Spinal cord (tissue), 10 donors: ENCODE data around the gene AJM1. TPM values are rescaled to one million over a fixed set of nuclear protein-coding genes. Genes with fewer than 3 reads are reported as not detected.

ENCODE experiments used
- DNase-seq, 6 donors: peaks; one replicate each; pipeline versions ENCODE4 v3.0.0 to v3.0.0-alpha.2; 2013 to 2015; ENCODE audit warnings: low spot score in 6 of 6, low read depth in 4 of 6
- H3K27ac ChIP-seq: one replicate; pipeline ENCODE4 v1.5.1; 2013; ENCODE audit warnings: low read depth, low read length, control low read depth
- H3K27me3 ChIP-seq: one replicate; pipeline ENCODE4 v1.6.1; 2013; ENCODE audit warnings: low read length; ENCODE audit not compliant: control insufficient read depth, insufficient read depth
- H3K36me3 ChIP-seq: one replicate; pipeline ENCODE4 v1.6.1; 2013; ENCODE audit warnings: low read length; ENCODE audit not compliant: control insufficient read depth, insufficient read depth
- H3K4me1 ChIP-seq: one replicate; pipeline ENCODE4 v1.6.1; 2013; ENCODE audit warnings: low read length; ENCODE audit not compliant: control insufficient read depth, insufficient read depth
- H3K4me3 ChIP-seq: one replicate; pipeline ENCODE4 v1.5.1; 2013; ENCODE audit warnings: low read depth, low read length, control low read depth
- H3K9me3 ChIP-seq: one replicate; pipeline ENCODE4 v1.6.1; 2013; ENCODE audit warnings: low read length; ENCODE audit not compliant: control insufficient read depth, insufficient read depth
- WGBS: methylation state at CpG from one replicate; pipeline ENCODE4 v1.1.5; 2013; ENCODE audit warnings: missing lambda C conversion rate; ENCODE audit not compliant: insufficient coverage; 5-methylcytosine and 5-hydroxymethylcytosine counted together
- polyA plus RNA-seq, 2 donors: library from polyadenylated mRNA; unstranded; fragments of 120-200 nt; gene quantifications; one replicate each; pipeline ENCODE4 v1.2.1, GENCODE V29; 2013; ENCODE audit not compliant: insufficient read length in 2 of 2
- small RNA-seq: library from RNA; depleted of rRNA; stranded (forward); fragments of <200 nt; gene quantifications from one replicate; pipeline ENCODE3, GENCODE V24; 2014; ENCODE audit warnings: low replicate concordance
- total RNA-seq, 2 donors: library from RNA; depleted of rRNA in 1 of 2; stranded (reverse); fragments of 120-200 nt in 1 of 2; fragments of >200 nt in 1 of 2; gene quantifications; one replicate each; pipeline versions ENCODE4 v1.2.3 to v1.2.4, GENCODE V29; 2013 to 2014
- donor health status: healthy.

The AJM1 gene
- total and polyA plus RNA-seq, 4 donors = 1.2 to 20.5 (median 10.7) TPM

- H3K9me3 ChIP-seq = no peaks in the 10 kb centered on the region
- H3K27ac ChIP-seq = peak within 1 kb of the TSS; percentile 10
- peak within 1 kb of the TSS; percentile 66 for H3K4me3 ChIP-seq
- H3K4me1 ChIP-seq = peaks cover 31% of the 10 kb centered on the region
- no peaks in the 10 kb centered on the region for H3K27me3 ChIP-seq
- WGBS = under 1% methylated on average over 88 of the region's 88 CpGs
- peak; percentile 92 to 100 (median 97) for DNase-seq
- H3K36me3 ChIP-seq = peaks cover 15% of the 10 kb centered on the region
These were observed 43.8 kb downstream of the AJM1 start, which contains the start of gene TRAF2 for GRCh38 chr9:136885950-136886578. TSS of gene TRAF2 (plus strand) at chr9:136886516. CDS start at chr9:136898741, 12,225 bp downstream.

DNA sequence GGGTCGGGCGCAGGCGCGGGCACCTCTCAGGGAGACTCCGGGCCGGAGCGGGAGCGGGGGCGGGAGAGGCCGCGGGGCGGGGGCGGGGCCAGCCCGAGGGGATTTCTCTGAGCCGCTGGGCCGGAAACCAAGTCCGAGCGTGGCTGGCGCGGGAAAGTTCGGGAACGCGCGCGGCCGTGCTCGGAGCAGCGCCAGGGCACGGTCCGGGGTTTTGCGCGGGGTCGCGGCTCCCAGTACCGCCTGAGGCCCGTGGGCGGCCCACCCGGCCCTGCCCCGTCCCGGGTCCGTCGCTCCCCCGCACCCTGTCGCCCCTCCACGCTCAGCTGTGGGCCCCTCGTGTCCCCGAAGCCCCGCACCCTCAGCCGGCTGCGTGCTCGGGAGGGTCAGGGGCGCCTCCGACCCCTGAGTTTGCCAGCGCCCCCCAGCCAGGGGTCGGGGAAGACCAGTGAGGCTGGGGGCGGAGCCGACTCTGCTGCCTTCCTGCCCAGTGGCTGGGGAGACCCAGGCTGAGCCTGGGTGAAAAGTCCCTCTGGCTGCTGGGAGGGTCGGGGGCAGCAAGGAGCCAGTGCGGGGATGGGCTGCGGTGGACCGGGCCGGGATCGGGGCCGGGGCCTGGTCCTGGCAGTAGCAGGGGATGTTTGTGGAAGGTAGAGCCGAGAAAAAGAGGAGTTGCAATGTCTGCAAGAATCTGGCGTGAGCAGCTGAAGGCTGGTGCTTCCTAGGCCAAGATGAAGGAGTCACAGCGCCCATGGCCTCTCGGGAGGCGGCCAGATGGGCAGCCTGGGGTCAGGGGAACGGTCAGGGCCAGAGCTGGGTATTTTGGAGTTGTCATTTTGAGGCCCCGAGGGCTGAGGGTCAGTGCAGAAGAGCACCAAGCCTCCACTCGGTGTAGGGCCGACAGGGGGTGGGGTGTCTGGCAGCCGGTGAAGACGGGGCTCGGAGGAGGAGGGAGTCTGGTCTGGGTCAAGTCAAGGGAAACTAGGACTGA, 44.6 kb downstream of the AJM1 start:
- no peaks in the 10 kb centered on the region for H3K27me3 ChIP-seq
- peaks cover 23% of the 10 kb centered on the region for H3K36me3 ChIP-seq
- under 1% methylated on average over 76 of the region's 76 CpGs for WGBS
- peak overlapping the region; percentile 10 for H3K27ac ChIP-seq
- H3K4me1 ChIP-seq = peaks cover 27% of the 10 kb centered on the region
- DNase-seq = peak in 3 of 6 donors; percentile 2 to 37 (median 3)
- H3K9me3 ChIP-seq = no peaks in the 10 kb centered on the region
- H3K4me3 ChIP-seq = peak overlapping the region; percentile 64

DNA sequence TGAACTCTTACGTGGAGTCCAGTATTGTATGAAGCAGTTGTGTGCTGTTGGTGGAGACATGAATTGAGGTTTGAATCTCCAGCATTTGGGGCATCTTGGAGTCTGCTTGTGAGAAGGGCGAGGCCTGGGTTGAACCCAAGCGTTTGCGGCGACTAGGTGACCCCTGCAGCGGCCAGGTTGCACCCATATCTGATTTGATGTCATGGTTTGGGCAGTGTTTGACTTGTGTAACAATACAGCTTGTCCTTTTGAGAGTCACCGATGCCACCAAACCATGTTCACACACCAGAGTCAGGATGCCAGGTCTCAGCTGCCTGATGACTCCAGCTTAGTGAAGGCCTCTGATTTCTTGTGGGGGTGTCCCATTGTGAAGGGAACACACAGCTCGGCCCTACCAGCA, 46.2 kb downstream of the AJM1 start:
- no peak for DNase-seq
- peaks cover 21% of the 10 kb centered on the region for H3K4me1 ChIP-seq
- H3K27ac ChIP-seq = no peak overlapping the region
- H3K4me3 ChIP-seq = no peak overlapping the region
- no peaks in the 10 kb centered on the region for H3K9me3 ChIP-seq
- WGBS = 91% methylated on average over 6 of the region's 8 CpGs
- H3K36me3 ChIP-seq = peaks cover 25% of the 10 kb centered on the region
- no peaks in the 10 kb centered on the region for H3K27me3 ChIP-seq

DNA sequence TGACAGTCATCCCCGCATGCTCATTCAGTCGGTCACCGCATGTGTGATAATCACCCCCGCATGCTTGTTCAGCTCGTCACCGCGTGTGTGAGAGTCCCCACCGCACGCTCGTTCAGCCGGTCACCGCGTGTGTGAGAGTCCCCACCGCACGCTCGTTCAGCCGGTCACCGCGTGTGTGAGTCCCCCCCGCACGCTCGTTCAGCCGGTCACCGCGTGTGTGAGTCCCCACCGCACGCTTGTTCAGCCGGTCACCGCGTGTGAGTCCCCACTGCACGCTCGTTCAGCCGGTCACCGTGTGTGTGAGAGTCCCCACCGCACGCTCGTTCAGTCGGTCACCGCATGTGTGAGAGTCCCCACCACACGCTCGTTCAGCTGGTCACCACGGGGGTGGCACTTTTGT, 47.6 kb downstream of the AJM1 start:
- no peak for DNase-seq
- Histone ChIP-seq H3K27ac (no peak overlapping the region), H3K27me3 (no peaks in the 10 kb centered on the region), H3K36me3 (peaks cover 33% of the 10 kb centered on the region), H3K4me1 (peaks cover 21% of the 10 kb centered on the region), H3K9me3 (no peaks in the 10 kb centered on the region), H3K4me3 (no peak overlapping the region)
- 94% methylated on average over 30 of the region's 42 CpGs for WGBS

- H3K4me1 ChIP-seq = peaks cover 16% of the 10 kb centered on the region
- no peaks in the 10 kb centered on the region for H3K27me3 ChIP-seq
- DNase-seq = no peak
- H3K36me3 ChIP-seq = peaks cover 38% of the 10 kb centered on the region
- no peak overlapping the region for H3K4me3 ChIP-seq
- H3K27ac ChIP-seq = no peak overlapping the region
- H3K9me3 ChIP-seq = no peaks in the 10 kb centered on the region
- WGBS = 98% methylated on average over 11 of the region's 13 CpGs
These were observed 48.4 kb downstream of the AJM1 start for GRCh38 chr9:136890661-136891060.

Small RNA genes within 50 kb of the gene (small RNA-seq; reads per million reads assigned to genes)
- gene AL355987.2 = not detected
- not detected for gene MIR4292
- not detected for gene MIR4479

Other genes starting within 250 kb of the AJM1 start
- gene EGFL7, start 179.6 kb upstream of the AJM1 start, total RNA-seq = 10 to 100 TPM; 21.9 to 93.5 TPM
- 10 to 100 TPM; 46.8 to 57.3 TPM for gene EGFL7, start 179.6 kb upstream of the AJM1 start, polyA plus RNA-seq
- 10 to 100 TPM in 1 of 2 donors, 1 to 10 TPM in 1; 8.7 to 14.3 TPM for gene AGPAT2, start 155.0 kb upstream of the AJM1 start, total RNA-seq
- 10 to 100 TPM in 1 of 2 donors, 1 to 10 TPM in 1; 9.1 to 11.0 TPM for gene AGPAT2, start 155.0 kb upstream of the AJM1 start, polyA plus RNA-seq
- gene DIPK1B, start 129.9 kb upstream of the AJM1 start, total RNA-seq = 10 to 100 TPM; 24.9 to 47.8 TPM
- gene DIPK1B, start 129.9 kb upstream of the AJM1 start, polyA plus RNA-seq = 10 to 100 TPM; 63.5 to 65.0 TPM
- gene LCN10, start 99.5 kb upstream of the AJM1 start, total RNA-seq = not detected
- not detected for gene LCN10, start 99.5 kb upstream of the AJM1 start, polyA plus RNA-seq
- not detected for gene LCN6, start 94.0 kb upstream of the AJM1 start, total RNA-seq
- not detected for gene LCN6, start 94.0 kb upstream of the AJM1 start, polyA plus RNA-seq
- not detected for gene LCN8, start 84.2 kb upstream of the AJM1 start, total RNA-seq
- not detected for gene LCN8, start 84.2 kb upstream of the AJM1 start, polyA plus RNA-seq
- gene LCN15, start 78.0 kb upstream of the AJM1 start, total RNA-seq = not detected
- under 1 TPM in 1 of 2 donors, not detected in 1; 0.14 TPM for gene LCN15, start 78.0 kb upstream of the AJM1 start, polyA plus RNA-seq
- gene TMEM141, start 51.1 kb upstream of the AJM1 start, total RNA-seq = 10 to 100 TPM; 38.9 to 76.9 TPM
- gene TMEM141, start 51.1 kb upstream of the AJM1 start, polyA plus RNA-seq = 10 to 100 TPM; 51.7 to 55.4 TPM
- 1 to 10 TPM in 1 of 2 donors, under 1 TPM in 1; 0.89 to 3.0 TPM for gene CCDC183, start 46.1 kb upstream of the AJM1 start, total RNA-seq
- 1 to 10 TPM; 3.4 to 7.2 TPM for gene CCDC183, start 46.1 kb upstream of the AJM1 start, polyA plus RNA-seq
- 10 to 100 TPM; 34.8 to 49.1 TPM for gene RABL6, start 34.5 kb upstream of the AJM1 start, total RNA-seq
- gene RABL6, start 34.5 kb upstream of the AJM1 start, polyA plus RNA-seq = 10 to 100 TPM; 86.3 to 93.5 TPM
- gene PHPT1, start 6.9 kb downstream of the AJM1 start, total RNA-seq = 100 to 1,000 TPM in 1 of 2 donors, 10 to 100 TPM in 1; 81.6 to 191 TPM
- 100 to 1,000 TPM; 183 to 200 TPM for gene PHPT1, start 6.9 kb downstream of the AJM1 start, polyA plus RNA-seq
- 1 to 10 TPM; 1.6 to 9.3 TPM for gene MAMDC4, start 9.9 kb downstream of the AJM1 start, total RNA-seq
- 10 to 100 TPM; 15.2 to 15.9 TPM for gene MAMDC4, start 9.9 kb downstream of the AJM1 start, polyA plus RNA-seq
- gene EDF1, start 23.8 kb downstream of the AJM1 start, total RNA-seq = 100 to 1,000 TPM; 123 to 477 TPM
- gene EDF1, start 23.8 kb downstream of the AJM1 start, polyA plus RNA-seq = 100 to 1,000 TPM; 392 to 409 TPM
- gene TRAF2, start 44.0 kb downstream of the AJM1 start, total RNA-seq = 1 to 10 TPM; 7.4 to 7.5 TPM
- 10 to 100 TPM; 12.4 to 19.3 TPM for gene TRAF2, start 44.0 kb downstream of the AJM1 start, polyA plus RNA-seq
- 10 to 100 TPM; 52.0 to 91.5 TPM for gene FBXW5, start 102.3 kb downstream of the AJM1 start, total RNA-seq
- gene FBXW5, start 102.3 kb downstream of the AJM1 start, polyA plus RNA-seq = 100 to 1,000 TPM; 103 to 107 TPM
- gene C8G, start 102.8 kb downstream of the AJM1 start, total RNA-seq = 1 to 10 TPM in 1 of 2 donors, not detected in 1; 1.3 TPM
- 1 to 10 TPM; 1.6 to 1.7 TPM for gene C8G, start 102.8 kb downstream of the AJM1 start, polyA plus RNA-seq
- 1 to 10 TPM in 1 of 2 donors, under 1 TPM in 1; 0.20 to 4.1 TPM for gene LCN12, start 109.8 kb downstream of the AJM1 start, total RNA-seq
- 1 to 10 TPM; 6.5 to 7.4 TPM for gene LCN12, start 109.8 kb downstream of the AJM1 start, polyA plus RNA-seq
- gene PTGDS, start 135.0 kb downstream of the AJM1 start, total RNA-seq = 1,000 to 10,000 TPM in 1 of 2 donors, 100 to 1,000 TPM in 1; 697 to 6,990 TPM
- gene PTGDS, start 135.0 kb downstream of the AJM1 start, polyA plus RNA-seq = 1,000 to 10,000 TPM in 1 of 2 donors, 100 to 1,000 TPM in 1; 304 to 3,209 TPM
- gene LCNL1, start 140.5 kb downstream of the AJM1 start, total RNA-seq = 10 to 100 TPM in 1 of 2 donors, 1 to 10 TPM in 1; 2.3 to 54.0 TPM
- gene LCNL1, start 140.5 kb downstream of the AJM1 start, polyA plus RNA-seq = 10 to 100 TPM in 1 of 2 donors, 1 to 10 TPM in 1; 3.8 to 25.2 TPM
- gene PAXX, start 149.9 kb downstream of the AJM1 start, total RNA-seq = 10 to 100 TPM; 15.7 to 57.5 TPM
- gene PAXX, start 149.9 kb downstream of the AJM1 start, polyA plus RNA-seq = 100 to 1,000 TPM in 1 of 2 donors, 10 to 100 TPM in 1; 87.9 to 108 TPM
- gene CLIC3, start 154.1 kb downstream of the AJM1 start, total RNA-seq = 1 to 10 TPM; 2.0 to 6.4 TPM
- gene CLIC3, start 154.1 kb downstream of the AJM1 start, polyA plus RNA-seq = 1 to 10 TPM in 1 of 2 donors, under 1 TPM in 1; 0.35 to 2.0 TPM
- 10 to 100 TPM; 46.8 to 52.0 TPM for gene ABCA2, start 185.8 kb downstream of the AJM1 start, total RNA-seq
- 100 to 1,000 TPM; 139 to 151 TPM for gene ABCA2, start 185.8 kb downstream of the AJM1 start, polyA plus RNA-seq
- under 1 TPM; 0.06 to 0.40 TPM for gene FUT7, start 189.6 kb downstream of the AJM1 start, total RNA-seq
- under 1 TPM; 0.51 to 0.52 TPM for gene FUT7, start 189.6 kb downstream of the AJM1 start, polyA plus RNA-seq
- gene NPDC1, start 203.7 kb downstream of the AJM1 start, total RNA-seq = 10 to 100 TPM; 26.7 to 82.7 TPM
- 100 to 1,000 TPM; 245 to 276 TPM for gene NPDC1, start 203.7 kb downstream of the AJM1 start, polyA plus RNA-seq
- 1 to 10 TPM; 5.7 to 7.9 TPM for gene ENTPD2, start 211.6 kb downstream of the AJM1 start, total RNA-seq
- 10 to 100 TPM; 49.1 to 50.7 TPM for gene ENTPD2, start 211.6 kb downstream of the AJM1 start, polyA plus RNA-seq
- gene SAPCD2, start 228.1 kb downstream of the AJM1 start, total RNA-seq = 10 to 100 TPM in 1 of 2 donors, 1 to 10 TPM in 1; 5.0 to 12.6 TPM
- 10 to 100 TPM; 18.4 to 19.0 TPM for gene SAPCD2, start 228.1 kb downstream of the AJM1 start, polyA plus RNA-seq
- gene UAP1L1, start 235.0 kb downstream of the AJM1 start, total RNA-seq = 1 to 10 TPM; 3.5 to 8.1 TPM
- 1 to 10 TPM; 4.4 to 6.2 TPM for gene UAP1L1, start 235.0 kb downstream of the AJM1 start, polyA plus RNA-seq
- gene MAN1B1, start 244.5 kb downstream of the AJM1 start, total RNA-seq = 10 to 100 TPM; 38.3 to 61.3 TPM
- 10 to 100 TPM; 63.3 to 81.3 TPM for gene MAN1B1, start 244.5 kb downstream of the AJM1 start, polyA plus RNA-seq